ENCODE data around the gene UMOD. TPM values are rescaled to one million over a fixed set of nuclear protein-coding genes. Genes with fewer than 3 reads are reported as not detected.

Gene UMOD
- total and polyA plus RNA-seq, 2 donors (not counting 3 experiments of a cell fraction or from before 2014, with no cell fraction given), result not detected

- H3K4me2 ChIP-seq (ENCODE audit: insufficient read depth, low read length), result no peak overlapping the region
- no peaks in the 10 kb centered on the region for H4K20me1 ChIP-seq (replicated peaks; ENCODE audit: control insufficient read depth, extremely low read depth, insufficient read depth, low read length)
- H3K27me3 ChIP-seq (ENCODE audit: control insufficient read depth in 2 of 2, insufficient read depth in 2 of 2, low read length in 2 of 2), result no peaks in the 10 kb centered on the region
- no TSS peak for BruUV-seq (replicated peaks)
- dilution Hi-C loops (cut with MboI; ENCODE audit: extremely low pct_ligation_motif_present, low sequenced_read_pairs), result no loop called here
- intact Hi-C loops (cut with micrococcal nuclease), result no loop called here
- ChIA-PET CTCF (interaction anchor here (1.1 to 1.4 kb wide), 2 partner anchors 12 to 490 kb away, joined by 4 to 5 read pairs; no protein-coding TSS in a partner anchor), POLR2A (no interaction called here)
- no peaks in the 10 kb centered on the region for H3K4me1 ChIP-seq (ENCODE audit: control insufficient read depth, extremely low read depth, insufficient read depth, low read length)
- H3K9ac ChIP-seq (replicated peaks; ENCODE audit: extremely low read depth, insufficient read depth, low read length), result no peak overlapping the region
- no peaks in the 10 kb centered on the region for H3K36me3 ChIP-seq (ENCODE audit: control insufficient read depth in 2 of 2, extremely low read depth in 1 of 2, insufficient read depth in 2 of 2, low read length in 2 of 2)
- DNase-seq (ENCODE audit: low read depth, low spot score), result no peak
- TF ChIP-seq MYC (IDR thresholded peaks at IDR 0.05; ENCODE audit: low read depth, low read length) (no peak), EZH2 (IDR thresholded peaks at IDR 0.05; ENCODE audit: borderline replicate concordance, low read depth, low read length, severe bottlenecking) (no peak), POLR2A (IDR thresholded peaks at IDR 0.05; ENCODE audit: low read depth, low read length) (no peak), FOS (IDR thresholded peaks at IDR 0.05; ENCODE audit: borderline replicate concordance, insufficient read depth, low read length) (no peak), GATA2 (IDR thresholded peaks at IDR 0.05; ENCODE audit: insufficient read depth, insufficient read length, low read depth, low read length) (no peak)
- H3K27ac ChIP-seq (ENCODE audit: insufficient read depth, low read depth, low read length), result no peak overlapping the region
- no peak overlapping the region for H3K4me3 ChIP-seq (replicated peaks in 1 of 3; ENCODE audit: insufficient read depth in 1 of 3, low read depth in 1 of 3, low read length in 3 of 3)
- no peaks in the 10 kb centered on the region for H3K79me2 ChIP-seq (ENCODE audit: control insufficient read depth, insufficient read depth, low read length)
- no peaks in the 10 kb centered on the region for H3K9me3 ChIP-seq (replicated peaks; ENCODE audit: control insufficient read depth, insufficient read depth, low read length)
- no peak for FAIRE-seq
- no peaks in the 10 kb centered on the region for H3K9me1 ChIP-seq (replicated peaks; ENCODE audit: control insufficient read depth, extremely low read depth, insufficient read depth, low read length)
- H2AFZ ChIP-seq (ENCODE audit: low read depth, low read length), result no peak overlapping the region
These were observed 44.4 kb upstream of the UMOD start for GRCh38 chr16:20396846-20397467.

GRCh38 chr16:20395946-20396345 lies 43.4 kb upstream of the UMOD start:
- no peak overlapping the region for H3K4me2 ChIP-seq (ENCODE audit: insufficient read depth, low read length)
- H3K79me2 ChIP-seq (ENCODE audit: control insufficient read depth, insufficient read depth, low read length), result no peaks in the 10 kb centered on the region
- H3K27ac ChIP-seq (ENCODE audit: insufficient read depth, low read depth, low read length), result no peak overlapping the region
- no peaks in the 10 kb centered on the region for H3K9me1 ChIP-seq (replicated peaks; ENCODE audit: control insufficient read depth, extremely low read depth, insufficient read depth, low read length)
- H3K9ac ChIP-seq (replicated peaks; ENCODE audit: extremely low read depth, insufficient read depth, low read length), result no peak overlapping the region
- H4K20me1 ChIP-seq (replicated peaks; ENCODE audit: control insufficient read depth, extremely low read depth, insufficient read depth, low read length), result no peaks in the 10 kb centered on the region
- H2AFZ ChIP-seq (ENCODE audit: low read depth, low read length), result no peak overlapping the region
- POLR2A ChIA-PET, result no interaction called here
- FAIRE-seq (no peak), DNase-seq (ENCODE audit: low read depth, low spot score) (no peak)
- H3K27me3 ChIP-seq (ENCODE audit: control insufficient read depth in 2 of 2, insufficient read depth in 2 of 2, low read length in 2 of 2), result no peaks in the 10 kb centered on the region
- no peaks in the 10 kb centered on the region for H3K9me3 ChIP-seq (replicated peaks; ENCODE audit: control insufficient read depth, insufficient read depth, low read length)
- H3K4me1 ChIP-seq (ENCODE audit: control insufficient read depth, extremely low read depth, insufficient read depth, low read length), result no peaks in the 10 kb centered on the region
- intact Hi-C loops (cut with micrococcal nuclease), result no loop called here
- dilution Hi-C loops (cut with MboI; ENCODE audit: extremely low pct_ligation_motif_present, low sequenced_read_pairs), result no loop called here
- H3K36me3 ChIP-seq (ENCODE audit: control insufficient read depth in 2 of 2, extremely low read depth in 1 of 2, insufficient read depth in 2 of 2, low read length in 2 of 2), result no peaks in the 10 kb centered on the region
- H3K4me3 ChIP-seq (replicated peaks in 1 of 3; ENCODE audit: insufficient read depth in 1 of 3, low read depth in 1 of 3, low read length in 3 of 3), result no peak overlapping the region
- no TSS peak for BruUV-seq (replicated peaks)
- CTCF ChIA-PET, result no interaction called here
- TF ChIP-seq MAX (IDR thresholded peaks at IDR 0.05; ENCODE audit: insufficient read depth, insufficient read length) (no peak), POLR2A (IDR thresholded peaks at IDR 0.05; ENCODE audit: low read depth, low read length) (no peak), POLR2AphosphoS5 (IDR thresholded peaks at IDR 0.05; ENCODE audit: insufficient read depth, low read depth, low read length) (no peak), EZH2 (IDR thresholded peaks at IDR 0.05; ENCODE audit: borderline replicate concordance, low read depth, low read length, severe bottlenecking) (no peak), FOS (IDR thresholded peaks at IDR 0.05; ENCODE audit: borderline replicate concordance, insufficient read depth, low read length) (no peak), MYC (IDR thresholded peaks at IDR 0.05; ENCODE audit: low read depth, low read length) (no peak), CTCF (IDR thresholded peaks at IDR 0.05; ENCODE audit: extremely low read depth in 1 of 2, insufficient read depth in 1 of 2, low read depth in 1 of 2, low read length in 2 of 2) (no peak), GATA2 (IDR thresholded peaks at IDR 0.05; ENCODE audit: insufficient read depth, insufficient read length, low read depth, low read length) (no peak), JUN (IDR thresholded peaks at IDR 0.05; ENCODE audit: borderline replicate concordance, insufficient read depth, insufficient read length, low read depth) (no peak)
